Peyer's patch (tissue), 4 donors: Measurements from ENCODE around the gene ABCC5.

ENCODE experiments used
- POLR2A ChIP-seq, 2 donors: fragments of 450-650 bp; IDR thresholded peaks; one replicate each; pipeline ENCODE4 v1.5.1; 2017; ENCODE audit warnings: antibody characterized with exemption in 2 of 2, mild to moderate bottlenecking in 2 of 2, moderate library complexity in 2 of 2
- TF ChIP-seq, protein P1 (sequence below), 6 experiments: fragments of 450-650 bp in 4 of 6; fragments of 200-600 bp in 2 of 6; sonication (generic) in 1 of 6; IDR thresholded peaks; one replicate each; pipeline ENCODE4 v1.5.1; 2017 to 2019; ENCODE audit warnings: antibody characterized with exemption in 6 of 6, mild to moderate bottlenecking in 3 of 6, moderate library complexity in 1 of 6

GRCh38 chr3:183914856-183915255 lies 102.8 kb downstream of the ABCC5 start:
- TF ChIP-seq, protein P1, sequence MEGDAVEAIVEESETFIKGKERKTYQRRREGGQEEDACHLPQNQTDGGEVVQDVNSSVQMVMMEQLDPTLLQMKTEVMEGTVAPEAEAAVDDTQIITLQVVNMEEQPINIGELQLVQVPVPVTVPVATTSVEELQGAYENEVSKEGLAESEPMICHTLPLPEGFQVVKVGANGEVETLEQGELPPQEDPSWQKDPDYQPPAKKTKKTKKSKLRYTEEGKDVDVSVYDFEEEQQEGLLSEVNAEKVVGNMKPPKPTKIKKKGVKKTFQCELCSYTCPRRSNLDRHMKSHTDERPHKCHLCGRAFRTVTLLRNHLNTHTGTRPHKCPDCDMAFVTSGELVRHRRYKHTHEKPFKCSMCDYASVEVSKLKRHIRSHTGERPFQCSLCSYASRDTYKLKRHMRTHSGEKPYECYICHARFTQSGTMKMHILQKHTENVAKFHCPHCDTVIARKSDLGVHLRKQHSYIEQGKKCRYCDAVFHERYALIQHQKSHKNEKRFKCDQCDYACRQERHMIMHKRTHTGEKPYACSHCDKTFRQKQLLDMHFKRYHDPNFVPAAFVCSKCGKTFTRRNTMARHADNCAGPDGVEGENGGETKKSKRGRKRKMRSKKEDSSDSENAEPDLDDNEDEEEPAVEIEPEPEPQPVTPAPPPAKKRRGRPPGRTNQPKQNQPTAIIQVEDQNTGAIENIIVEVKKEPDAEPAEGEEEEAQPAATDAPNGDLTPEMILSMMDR (IDR thresholded peaks at IDR 0.05) = no peak
- no peak for TF ChIP-seq POLR2A (IDR thresholded peaks at IDR 0.05)
